Activated CD4-positive, alpha-beta T cell treated with anti-CD3 and anti-CD28 coated beads, Interleukin-2, Interleukin-6, amounts not matched to agents 100 ng/mL and 50 ng/mL, durations not matched to agents 16 hours and 8 hours (primary cell): ENCODE measurements around the gene UXS1.
A peak's percentile ranks its signal among the peaks of the same experiment; 100 is the strongest.

ENCODE experiments used
- DNase-seq: peaks from one replicate; pipeline ENCODE4 v3.0.0-alpha.2; 2020

UXS1 gene

DNA sequence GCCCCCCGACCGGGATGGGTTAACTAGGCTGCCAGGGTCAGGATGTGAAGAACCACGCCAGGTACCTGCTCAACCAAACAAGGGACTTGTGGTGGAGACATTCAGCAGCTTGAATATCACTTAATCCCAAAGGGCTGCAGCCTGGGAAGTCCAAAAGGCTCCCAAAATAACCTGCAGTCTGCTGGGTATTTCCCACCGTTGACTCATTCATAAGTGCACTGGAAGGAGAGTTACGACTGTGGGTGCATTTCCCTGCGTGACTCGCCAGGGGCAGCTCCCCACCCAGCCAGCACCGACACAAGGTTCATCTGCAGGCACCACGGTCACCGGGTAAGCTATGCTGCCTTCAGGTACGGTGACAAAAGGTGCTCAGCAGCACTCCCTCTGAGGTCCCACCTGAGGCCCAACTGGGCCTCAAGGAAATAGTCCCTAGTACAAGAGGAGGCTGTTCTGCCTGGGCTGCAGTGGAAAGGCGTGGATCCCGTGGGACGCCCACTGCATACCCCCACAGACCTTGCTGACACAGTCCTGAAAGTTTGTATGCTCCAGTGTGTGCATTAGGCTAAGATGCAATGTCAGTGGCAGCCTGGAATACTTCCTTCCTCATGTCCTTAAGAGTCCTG, 86.5 kb downstream of the UXS1 start:
- DNase-seq, result no peak

DNA sequence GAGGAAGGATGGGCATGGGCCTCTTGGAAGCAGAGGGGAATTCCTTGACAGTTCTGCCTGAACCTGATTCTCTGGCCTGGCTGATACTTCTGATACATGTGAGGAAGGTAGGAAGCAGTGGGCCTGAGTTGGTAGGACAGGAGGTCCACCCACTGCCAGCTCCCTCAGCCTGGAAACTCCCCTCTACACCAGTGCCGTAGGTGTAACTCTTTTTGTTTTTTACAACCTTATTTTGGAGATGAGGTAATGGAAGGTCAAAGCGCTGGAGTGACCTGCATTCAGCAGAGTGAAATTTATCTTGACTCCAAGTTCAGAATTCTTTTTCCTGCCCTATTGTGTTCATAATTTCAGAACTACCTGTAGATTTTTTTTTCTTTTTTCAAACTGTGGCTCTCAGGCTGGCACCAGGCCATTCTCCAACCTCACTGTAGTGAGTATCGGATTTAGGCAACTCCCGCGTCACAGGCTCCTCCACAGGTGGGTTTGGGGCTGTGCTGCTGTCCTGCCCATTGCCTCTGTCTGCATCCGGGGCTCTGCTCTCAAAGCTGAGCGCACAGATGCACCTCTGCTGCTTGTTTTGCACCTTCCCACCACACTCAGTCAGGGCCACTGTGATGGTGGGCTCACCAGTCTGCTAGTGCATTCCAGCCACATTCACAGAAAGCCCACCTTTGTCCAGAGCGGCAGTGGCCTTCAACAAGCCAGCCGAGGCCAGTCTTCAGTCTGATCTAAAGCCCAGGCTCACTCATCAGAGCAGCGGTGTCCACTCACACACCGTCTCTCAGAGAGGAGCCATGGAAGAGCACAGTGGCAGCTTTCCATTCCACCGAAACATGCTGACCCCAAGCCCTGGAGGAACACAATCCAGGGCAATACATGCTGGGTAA, 87.2 kb downstream of the UXS1 start:
- no peak for DNase-seq

DNA sequence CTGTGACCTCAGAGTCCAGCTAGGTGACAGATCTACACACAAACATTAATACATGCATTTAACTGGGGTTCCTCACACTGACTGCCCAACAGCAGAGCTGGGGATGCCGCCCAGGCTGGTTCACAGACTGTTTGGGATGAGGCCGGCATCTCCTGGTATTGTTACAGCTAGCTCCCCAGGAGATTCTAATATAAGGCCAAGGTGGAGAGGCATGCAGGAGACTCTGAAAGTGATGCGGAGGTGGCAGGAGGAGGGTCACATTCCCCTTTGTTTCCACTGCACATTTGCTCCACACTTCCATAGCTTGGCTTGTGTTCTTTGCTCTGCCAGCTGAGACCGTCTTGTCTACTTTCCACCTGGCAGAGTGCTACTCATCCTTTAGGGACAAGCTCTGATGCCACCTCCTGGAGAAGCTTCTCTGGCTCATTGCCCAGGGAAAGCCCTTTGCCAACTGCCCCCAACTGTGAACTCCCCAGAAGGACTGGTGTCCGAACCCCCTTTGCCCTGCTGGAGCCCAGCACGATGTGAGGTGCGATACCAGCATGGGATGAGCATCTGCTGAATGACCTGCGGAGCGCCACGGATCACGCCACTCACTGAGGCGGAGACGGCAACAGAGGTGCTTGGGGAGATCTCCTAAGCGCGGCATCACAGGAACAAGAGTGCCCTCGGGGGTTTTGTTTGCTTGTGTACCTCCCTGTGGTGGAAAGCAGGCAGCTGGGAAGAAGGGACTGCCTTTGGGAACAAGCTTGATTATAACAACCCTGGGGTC, 88.8 kb downstream of the UXS1 start:
- no peak for DNase-seq

DNA sequence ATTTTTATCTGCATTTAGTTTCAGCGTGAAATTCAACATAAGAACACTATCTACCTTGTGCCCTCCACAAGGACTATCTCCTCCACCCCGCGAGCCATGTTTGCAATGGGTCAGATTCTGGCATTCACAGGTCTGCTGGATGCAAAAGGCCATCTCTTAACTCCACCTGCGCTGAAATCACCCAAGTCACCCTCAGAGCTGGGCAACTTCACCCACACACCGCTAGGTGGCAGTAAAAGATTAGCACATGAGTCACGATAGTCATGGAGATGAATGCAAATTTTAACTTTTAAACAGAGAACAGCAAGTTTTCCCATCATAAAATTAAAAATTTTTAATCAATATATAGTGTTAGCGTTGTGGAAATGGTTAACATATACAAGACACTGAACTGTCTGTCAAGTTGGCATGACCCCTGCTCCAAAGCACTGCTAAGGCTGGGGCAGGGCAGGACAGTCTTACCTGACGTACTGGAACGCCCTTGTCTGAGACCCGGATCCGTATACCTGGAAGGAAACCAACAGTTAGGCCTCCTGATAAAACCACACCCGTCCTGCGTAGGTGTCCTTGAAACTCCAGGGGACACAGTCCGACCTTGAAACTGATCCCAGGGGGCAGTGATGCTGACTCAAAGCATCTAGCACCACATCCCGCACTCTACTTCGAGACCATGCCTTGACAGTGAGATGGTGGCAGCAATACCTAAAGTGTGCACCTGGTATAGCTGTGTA, 89.6 kb downstream of the UXS1 start:
- DNase-seq, result peak; percentile 81

DNA sequence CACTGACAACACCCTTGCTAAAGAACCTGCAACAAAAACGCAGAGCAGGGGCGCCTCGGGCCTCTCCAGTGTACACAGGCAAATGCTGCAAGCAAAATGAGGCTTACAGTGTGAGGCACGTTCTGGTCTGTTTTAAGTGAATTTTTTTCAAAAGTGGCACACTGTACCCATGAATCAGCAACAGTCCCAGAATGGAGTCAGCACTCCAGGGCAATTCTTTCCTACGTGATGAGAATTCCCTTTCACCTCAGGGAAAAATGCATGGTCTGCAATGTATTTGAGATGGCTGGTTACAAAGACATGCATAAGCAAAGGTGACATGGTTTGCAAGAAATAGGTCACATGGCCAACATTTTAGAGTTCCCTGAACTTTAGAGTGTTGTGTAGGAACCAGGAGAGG, 94.4 kb downstream of the UXS1 start:
- DNase-seq, result no peak

DNA sequence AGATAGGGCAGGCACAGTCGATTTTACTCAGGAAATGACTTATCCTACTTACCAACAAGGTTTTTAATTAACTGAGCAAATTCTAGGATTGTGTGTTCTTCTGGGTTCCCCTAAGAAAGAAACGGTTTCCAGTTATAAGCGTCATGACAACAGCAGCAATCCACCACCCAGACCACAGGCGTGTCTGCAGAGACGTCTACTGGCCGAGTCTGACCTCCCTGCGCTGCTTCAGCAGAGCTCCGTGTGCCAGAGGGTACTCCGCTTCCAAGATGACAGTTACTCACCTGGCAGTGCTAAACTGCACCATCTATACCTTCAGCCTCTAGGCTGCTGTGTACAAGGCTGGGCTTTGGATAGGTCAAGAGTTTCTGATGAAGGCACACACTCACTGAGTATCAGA, 95.4 kb downstream of the UXS1 start:
- no peak for DNase-seq

DNA sequence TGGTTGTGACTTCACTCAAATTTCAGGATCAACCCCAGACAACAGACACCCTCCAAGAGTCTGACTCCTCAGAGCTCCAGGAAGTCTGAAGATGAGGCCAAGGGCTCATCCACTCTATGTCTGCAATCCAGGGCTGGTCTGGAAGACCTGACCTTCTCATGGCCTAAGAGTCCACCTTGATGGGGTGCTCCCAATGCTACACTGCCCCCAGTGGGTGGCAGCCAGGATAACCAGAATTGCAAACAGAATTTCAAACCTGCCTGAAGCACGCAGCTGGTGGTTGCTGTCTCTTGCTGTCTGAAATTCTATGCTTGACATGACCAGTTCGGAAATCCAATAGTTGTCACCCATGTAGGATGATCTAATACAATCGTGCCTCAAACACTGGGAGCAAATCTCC, 96.0 kb downstream of the UXS1 start:
- DNase-seq, result peak; percentile 33

DNA sequence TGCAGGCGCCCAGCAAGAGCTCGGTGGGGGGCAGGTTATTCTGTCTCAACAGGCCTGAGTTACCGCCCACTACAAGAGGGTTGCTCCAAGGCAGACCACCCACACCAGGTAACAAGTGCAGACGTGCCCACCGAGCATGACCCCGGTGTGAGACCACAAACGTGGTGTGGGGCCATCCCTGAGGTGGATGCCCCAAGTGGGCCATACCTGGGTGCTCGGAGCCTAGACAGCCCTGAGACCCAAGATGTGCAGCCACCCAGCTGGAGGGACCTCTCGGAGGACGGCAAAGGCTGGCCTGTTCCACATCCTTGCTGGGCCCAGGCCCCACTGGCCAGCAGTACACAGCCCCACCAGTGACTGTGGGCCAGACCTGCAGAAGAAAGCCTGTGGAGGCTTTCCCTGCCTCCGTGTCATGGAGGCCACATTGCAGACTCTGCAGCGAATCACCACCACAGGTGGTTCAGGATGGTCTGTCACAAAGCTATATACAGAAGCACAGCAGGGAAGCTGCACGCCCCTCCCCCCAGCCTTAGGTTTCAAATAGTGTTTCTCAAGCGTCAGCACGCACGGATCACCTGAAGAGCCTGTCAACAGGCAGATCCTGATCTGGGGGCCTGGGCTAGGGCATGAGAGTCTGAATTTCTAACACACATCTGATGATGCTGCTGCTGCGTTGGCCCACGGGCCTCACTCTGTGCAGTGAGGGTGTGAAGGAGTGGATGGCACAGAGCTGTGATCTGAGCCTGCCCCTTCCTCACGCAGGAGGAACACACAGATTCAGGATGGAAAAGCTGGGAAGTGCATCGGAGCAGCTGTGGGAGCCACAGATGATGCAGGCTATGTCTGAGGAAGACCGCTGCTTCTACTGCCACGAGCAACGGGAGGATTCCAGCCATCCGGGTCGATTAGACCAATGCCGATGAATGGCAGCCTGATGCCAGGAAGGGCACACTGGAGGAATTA, 96.8 kb downstream of the UXS1 start:
- DNase-seq, result no peak

DNA sequence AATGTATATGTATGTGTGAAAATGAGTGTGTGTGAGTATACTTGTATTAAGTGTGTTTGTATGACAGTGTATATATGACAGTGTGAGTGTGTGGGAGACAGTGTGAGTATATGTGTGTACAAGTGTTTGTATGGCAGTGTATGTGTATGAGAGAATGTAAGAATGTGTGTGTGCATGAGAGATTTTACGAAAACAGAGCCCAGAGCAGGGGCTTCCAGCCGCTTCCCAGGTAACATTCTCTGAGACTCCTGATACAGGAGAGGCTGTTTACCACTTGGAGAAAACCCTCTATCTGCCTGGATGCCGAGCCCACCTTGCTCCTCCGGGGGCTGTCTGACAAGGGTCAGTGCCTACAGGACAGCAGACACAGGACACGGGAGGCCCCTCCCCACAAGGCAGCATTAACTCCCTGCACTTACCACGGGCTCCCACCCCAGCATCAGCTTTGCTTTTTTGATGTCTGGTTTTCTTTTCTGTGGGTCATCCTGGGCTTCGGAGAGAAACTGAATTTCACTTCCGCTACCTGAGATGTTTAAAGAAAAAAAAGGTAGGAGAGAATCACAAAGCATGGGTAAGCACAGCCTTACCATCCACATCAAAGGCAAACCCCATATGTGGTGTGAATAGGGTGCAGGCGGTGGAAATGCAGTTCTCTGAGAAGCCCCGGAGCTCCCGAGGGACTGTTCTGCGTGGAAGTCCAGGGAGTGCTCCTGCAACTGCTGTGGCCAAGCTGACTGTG, 97.6 kb downstream of the UXS1 start:
- DNase-seq, result no peak

DNA sequence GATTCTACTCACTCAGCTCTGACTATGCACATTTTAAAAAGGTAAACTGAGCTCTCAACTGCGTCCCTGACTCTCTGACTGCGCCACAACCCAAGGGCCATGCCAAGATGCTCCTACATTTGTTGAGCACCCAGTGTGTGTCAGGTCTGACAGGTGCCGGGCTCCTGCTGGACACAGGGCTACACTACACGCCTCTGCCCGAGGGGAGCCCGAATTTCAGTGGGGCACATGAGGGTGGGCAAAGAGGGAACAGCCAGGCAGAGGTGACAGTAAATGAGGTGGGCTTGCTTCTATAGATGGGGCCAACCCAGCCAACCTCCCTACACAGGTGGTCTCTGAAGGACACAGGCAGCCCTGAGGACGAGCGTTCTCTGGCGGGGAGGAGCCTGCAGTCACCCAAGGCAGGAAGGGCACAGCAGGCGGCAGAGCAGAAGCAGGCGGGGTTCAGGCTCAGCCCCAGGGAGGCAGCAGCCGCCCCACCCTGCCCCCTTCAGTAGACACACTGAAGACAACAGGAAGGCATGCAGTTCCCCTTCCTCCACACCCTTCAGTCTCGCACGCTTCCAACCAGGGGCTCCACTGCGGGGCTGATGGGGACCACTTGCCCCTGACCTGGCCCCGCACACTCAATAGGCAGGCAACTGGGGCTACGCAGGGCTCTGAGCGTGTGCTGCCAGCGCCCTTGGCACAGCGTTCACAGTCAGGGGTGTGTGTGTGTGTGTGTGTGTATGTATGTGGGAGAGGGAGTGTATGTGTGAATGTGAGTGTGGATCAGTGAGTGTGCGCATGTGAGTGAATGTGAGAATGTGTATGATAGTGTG, 98.4 kb downstream of the UXS1 start:
- DNase-seq, result peak; percentile 82

DNA sequence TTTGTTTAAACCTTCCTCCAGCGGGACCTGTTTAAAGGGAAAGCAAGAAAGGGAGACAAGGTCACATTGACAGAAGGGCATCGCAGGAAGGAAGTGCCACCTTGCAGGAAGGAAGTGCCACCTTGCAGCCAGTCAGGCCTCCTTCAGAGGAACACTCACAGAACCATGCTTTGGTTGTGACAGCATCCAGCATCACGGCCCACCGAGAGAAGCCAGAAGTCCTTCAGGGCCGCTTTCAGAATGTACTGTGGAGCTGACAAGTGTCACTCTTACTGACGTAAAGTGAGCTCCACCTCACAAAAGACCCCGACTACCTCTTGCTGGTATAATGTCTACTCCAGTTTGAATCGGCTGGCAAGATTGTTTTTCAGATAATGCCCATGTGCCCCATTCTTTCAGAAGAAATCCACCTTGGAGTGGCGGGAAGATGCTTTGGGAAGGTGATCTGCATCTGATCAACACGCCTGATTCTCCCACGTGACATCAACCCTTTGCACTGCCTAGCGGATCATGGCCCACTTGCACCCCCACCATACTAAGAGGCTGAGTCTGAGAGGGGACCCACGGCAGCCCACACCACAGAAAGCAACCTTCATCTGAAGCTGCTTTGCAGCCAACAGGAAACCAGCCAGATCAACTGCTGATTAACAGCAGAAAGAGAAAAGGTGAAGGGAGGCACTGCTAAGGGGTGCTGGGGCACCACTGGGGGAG, 99.8 kb downstream of the UXS1 start:
- peak; percentile 65 for DNase-seq

DNA sequence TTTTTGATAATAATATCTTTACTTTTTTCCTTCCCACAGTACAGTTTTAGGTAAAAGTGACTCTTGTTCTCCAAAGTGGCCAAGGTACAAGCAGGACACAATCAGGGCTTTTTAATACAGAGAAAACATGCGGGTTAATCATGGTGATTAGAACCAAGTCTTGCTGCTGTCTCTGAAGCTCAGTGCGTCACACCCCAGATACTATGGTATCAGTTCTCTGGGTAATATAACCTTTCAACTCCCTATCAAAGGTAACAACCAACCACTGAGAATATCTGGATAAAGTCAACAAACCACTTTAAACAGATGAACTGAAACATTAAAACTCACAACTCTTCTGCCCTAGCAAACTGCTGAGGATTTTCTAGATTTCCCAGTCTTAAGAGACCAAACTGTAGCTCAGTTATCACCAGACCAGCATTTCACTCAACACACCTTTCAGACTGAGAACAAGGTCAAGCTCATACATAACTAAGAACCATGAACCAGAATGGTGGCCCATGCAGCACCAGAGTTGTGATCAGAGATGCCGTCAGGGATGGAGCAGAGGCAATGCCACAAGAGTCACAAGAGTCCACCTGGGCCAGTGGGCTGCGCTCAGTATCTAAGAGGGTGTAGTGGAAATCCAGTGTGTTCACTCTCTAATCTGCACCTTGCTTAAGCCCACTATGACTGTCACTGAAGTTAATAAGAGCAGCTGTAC, 103.0 kb downstream of the UXS1 start:
- no peak for DNase-seq

DNA sequence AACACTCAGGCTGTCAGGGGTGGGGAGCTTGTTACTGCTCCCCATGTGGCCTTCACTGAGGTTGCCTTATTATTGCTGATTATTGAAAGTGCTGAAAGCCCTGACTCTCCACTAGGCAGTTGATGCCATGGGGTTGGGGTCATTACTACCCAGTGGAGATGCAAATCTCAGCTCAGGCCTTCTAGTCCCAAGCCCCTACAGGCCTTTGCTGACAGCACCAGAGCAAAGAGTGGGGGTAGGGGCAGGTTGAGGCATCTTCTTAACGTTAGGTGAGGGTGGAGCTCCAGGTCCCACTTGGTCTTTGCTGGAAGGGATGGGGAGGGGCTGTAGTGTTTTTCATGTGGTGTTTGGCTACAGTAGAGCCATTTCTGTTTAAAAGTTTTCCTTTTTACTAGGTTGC, 104.5 kb downstream of the UXS1 start:
- no peak for DNase-seq

DNA sequence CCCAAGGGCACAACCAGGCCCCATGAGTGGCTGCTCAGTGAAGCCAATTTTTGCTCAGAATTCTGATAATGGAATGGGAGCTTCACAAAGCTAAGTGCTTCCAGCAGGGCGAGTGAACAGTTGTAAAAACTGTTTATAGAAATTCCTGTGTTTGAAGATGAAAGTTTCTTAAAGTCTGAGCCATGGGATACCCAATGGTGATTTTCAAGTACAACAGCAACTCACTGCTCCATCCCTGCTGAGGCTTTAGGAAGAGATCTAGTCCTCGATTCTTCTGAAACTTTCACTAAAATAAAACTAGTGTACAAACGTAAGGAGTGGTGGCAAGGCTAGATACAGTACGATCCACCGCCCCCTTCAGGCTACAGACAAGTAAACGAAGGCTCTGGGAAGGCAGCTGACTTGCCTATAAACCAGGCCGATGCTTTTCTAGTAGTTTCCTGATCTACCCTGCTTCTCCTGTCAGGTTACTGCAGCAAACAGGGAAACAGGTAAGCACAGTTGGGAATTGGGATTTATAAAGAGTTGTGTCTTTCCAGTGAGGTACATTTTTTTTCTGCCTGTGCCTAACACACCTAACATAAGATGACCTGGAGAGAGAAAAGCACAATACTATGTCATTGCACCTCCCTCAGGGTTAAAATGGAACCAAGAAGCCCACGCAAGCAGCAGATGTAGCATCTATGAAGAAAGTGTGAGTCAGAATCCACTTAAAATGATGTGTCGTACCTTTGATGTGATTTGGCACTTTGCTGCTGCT, 108.7 kb downstream of the UXS1 start:
- peak; percentile 52 for DNase-seq

DNA sequence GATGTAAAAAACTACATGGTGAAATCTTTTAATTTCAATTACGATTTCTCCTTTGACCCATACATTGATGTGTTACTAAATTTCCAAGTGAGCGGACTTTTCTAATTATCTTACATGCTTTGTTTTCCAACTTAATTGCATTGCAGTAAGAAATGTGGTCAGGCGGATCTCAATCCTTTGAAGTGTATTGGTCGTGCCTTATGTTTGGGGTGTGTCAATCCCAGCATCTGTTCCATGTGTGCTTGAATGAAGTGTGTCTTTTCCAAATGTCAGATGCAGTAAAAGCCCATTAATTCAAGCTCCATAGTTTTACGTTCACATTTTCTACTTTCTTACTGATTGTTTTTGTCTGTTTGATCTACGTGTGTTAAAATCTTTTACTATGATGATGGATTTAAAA, 113.1 kb downstream of the UXS1 start:
- no peak for DNase-seq

DNA sequence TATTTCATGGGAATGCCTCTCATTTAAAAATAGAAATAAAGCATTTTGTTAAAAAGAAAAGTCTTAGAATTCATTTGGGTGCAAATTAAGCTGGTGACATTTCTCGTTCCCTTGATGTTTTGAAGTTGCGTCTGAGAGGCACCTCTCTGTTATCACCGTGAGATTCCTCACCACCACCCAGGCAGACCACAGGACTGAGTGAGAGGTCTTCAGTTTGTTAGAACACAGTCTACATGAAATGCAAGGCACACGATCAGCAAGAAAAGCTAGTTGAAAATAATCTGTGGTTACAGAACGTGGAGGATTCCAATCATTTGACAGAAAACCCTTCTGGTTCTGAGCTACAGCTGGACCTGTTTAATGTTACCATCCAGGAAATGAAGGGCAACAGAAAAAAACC, 116.0 kb downstream of the UXS1 start:
- DNase-seq, result no peak

DNA sequence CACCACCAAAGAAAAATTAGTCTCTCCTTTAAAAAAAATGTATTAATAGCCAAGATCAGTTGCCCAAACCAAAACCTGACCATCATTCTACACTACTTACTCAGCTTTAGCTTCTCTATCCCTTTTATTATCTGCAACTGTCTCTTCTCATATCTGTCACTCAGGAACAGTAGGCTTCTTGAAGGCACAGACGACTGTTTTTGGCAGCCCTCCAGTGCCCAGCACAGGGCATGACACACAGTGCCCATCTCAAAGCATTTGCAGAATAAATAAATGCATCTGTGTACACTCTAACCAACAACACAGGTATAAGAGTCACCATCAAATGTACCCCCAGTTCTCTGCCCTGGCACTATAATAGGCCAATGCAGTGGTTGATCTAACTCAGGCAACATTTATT, 117.2 kb downstream of the UXS1 start:
- DNase-seq, result no peak

DNA sequence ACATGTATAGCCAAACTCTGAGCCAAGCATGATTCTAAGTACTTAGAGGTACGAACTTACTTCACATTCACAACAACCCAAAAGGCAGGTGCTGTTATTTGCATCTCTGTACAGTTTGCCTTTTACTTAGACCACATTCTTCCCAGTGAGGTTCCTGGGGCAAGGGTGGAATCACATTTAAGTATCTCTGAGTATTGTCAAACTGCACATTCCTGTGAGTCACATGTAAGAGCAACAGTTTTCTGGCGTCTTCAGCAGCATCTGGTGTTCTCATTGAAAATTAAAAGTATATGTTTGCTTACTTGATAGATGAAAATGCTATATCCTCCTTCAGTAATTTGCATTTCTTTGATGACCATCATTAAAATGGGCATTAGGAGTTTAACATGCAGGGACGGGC, 119.1 kb downstream of the UXS1 start:
- no peak for DNase-seq
